ENCODE results near the gene TNFRSF11A.

The TNFRSF11A gene

GRCh38 chr18:62434798-62435197 is 109.7 kb downstream of the TNFRSF11A start:
- Mint-ChIP-seq H3K27ac (no peak overlapping the region), H3K9me3 (peaks cover under 1% of the 10 kb centered on the region), H3K4me3 (no peak overlapping the region), H3K36me3 (peaks cover under 1% of the 10 kb centered on the region), H3K27me3 (peaks cover 2% of the 10 kb centered on the region), H3K4me1 (no peaks in the 10 kb centered on the region)

DNA sequence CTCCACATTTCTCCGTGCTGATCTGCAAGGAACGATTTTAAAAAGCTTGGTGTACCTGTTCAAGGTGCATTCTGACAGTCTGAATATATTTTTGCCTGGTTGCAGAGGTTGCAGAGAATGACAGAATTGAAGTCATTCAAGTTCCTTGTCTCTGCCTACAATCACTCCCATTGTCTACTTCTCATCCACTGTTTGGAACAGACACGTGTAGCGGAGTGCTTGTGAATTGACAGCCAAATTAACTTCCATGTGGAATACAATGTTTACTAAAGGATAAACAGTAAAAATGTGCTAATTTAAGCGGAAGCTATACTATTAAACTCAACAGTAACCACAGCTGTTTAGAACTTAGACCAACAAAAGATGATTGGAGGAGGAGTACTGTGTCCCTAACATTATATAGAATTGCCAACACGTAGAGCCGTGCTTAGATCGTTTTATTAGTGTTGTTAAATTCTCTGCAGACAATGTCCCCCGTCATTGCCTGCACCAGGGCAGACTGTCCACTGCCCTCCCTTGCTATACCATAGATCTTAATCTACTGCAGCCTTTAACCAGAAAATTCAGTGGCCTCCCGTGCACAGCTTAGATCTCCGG is 110.4 kb downstream of the TNFRSF11A start:
- Mint-ChIP-seq H3K9me3 (no peaks in the 10 kb centered on the region), H3K36me3 (no peaks in the 10 kb centered on the region)

GRCh38 chr18:62436636-62437234 is 111.6 kb downstream of the TNFRSF11A start:
- Mint-ChIP-seq H3K27ac (no peak overlapping the region), H3K27me3 (peaks cover 2% of the 10 kb centered on the region), H3K9me3 (no peaks in the 10 kb centered on the region), H3K4me3 (no peak overlapping the region), H3K4me1 (no peaks in the 10 kb centered on the region), H3K36me3 (no peaks in the 10 kb centered on the region)

More for the DNA sequence above, 110.4 kb downstream of the TNFRSF11A start:
- no peak overlapping the region for H3K27ac Mint-ChIP-seq
- no peak overlapping the region for H3K4me3 Mint-ChIP-seq
- H3K27me3 Mint-ChIP-seq: peaks cover 2% of the 10 kb centered on the region
- H3K4me1 Mint-ChIP-seq: no peaks in the 10 kb centered on the region

DNA sequence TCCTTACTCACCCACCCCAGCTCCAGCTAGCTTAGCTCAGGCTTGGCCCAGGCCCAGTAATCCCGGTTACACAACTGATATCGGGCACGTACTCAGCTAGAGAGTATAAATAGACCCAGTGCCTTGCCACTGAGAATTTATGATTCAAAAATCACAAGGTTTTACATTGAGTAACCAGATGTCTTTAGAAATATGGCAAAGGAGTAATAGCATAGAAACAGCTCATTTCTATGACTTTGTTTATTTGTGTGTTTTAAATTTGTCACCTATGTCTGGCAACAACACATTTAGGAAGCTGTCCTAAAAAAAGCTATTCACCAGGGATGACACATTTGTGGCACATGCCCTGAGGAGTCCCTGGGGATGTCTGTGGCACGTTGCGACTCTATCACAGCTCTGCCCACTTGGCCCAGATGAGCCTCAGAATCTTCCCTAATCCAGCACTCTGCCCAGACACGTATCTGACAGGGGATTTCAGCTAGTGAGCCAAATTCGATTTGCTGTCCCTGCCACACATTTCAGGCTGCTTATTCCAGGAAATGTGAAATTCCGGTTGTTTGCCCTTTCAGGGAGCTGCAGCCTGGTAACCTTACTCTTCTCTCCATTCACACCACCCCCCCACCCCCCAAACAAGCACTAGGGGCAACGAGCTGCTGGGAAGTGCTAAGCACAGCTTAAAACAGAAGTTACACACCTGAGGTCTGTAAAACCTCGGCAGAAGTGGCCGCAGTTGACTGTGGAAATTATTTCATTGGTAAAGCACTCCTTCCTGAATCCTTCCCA is 112.3 kb downstream of the TNFRSF11A start:
- peaks cover 2% of the 10 kb centered on the region for H3K27me3 Mint-ChIP-seq
- H3K4me1 Mint-ChIP-seq: no peaks in the 10 kb centered on the region
- no peaks in the 10 kb centered on the region for H3K9me3 Mint-ChIP-seq
- H3K36me3 Mint-ChIP-seq: no peaks in the 10 kb centered on the region
- H3K4me3 Mint-ChIP-seq: no peak overlapping the region
- no peak overlapping the region for H3K27ac Mint-ChIP-seq

GRCh38 chr18:62438018-62438329 is 112.9 kb downstream of the TNFRSF11A start:
- H3K36me3 Mint-ChIP-seq: no peaks in the 10 kb centered on the region
- H3K4me3 Mint-ChIP-seq: no peak overlapping the region
- H3K27ac Mint-ChIP-seq: no peak overlapping the region
- no peaks in the 10 kb centered on the region for H3K4me1 Mint-ChIP-seq
- H3K9me3 Mint-ChIP-seq: no peaks in the 10 kb centered on the region
- peaks cover 2% of the 10 kb centered on the region for H3K27me3 Mint-ChIP-seq

GRCh38 chr18:62438402-62438801 is 113.3 kb downstream of the TNFRSF11A start:
- H3K9me3 Mint-ChIP-seq: no peaks in the 10 kb centered on the region
- no peak overlapping the region for H3K4me3 Mint-ChIP-seq
- no peaks in the 10 kb centered on the region for H3K36me3 Mint-ChIP-seq
- no peak overlapping the region for H3K27ac Mint-ChIP-seq
- H3K4me1 Mint-ChIP-seq: no peaks in the 10 kb centered on the region
- H3K27me3 Mint-ChIP-seq: peaks cover 2% of the 10 kb centered on the region

DNA sequence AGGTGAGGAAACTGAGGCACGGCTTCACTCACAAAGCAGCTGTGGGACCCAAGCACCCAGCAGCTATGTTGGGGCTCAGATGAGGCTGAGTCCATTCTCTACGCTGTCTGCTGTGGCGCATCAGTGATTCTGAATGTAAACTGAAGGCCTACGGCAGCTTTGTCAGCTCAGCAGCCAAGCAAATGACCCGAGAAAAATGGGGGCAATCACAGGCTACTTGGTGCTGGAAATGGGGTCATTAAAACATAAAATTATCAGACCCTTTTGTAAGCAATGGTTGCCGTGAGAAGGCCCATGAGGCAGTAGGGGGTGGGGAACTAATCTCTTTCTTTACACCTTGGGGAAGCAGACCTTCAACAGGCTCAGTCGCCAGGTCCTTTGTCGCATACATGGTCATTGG is 113.8 kb downstream of the TNFRSF11A start:
- Mint-ChIP-seq H3K36me3 (no peaks in the 10 kb centered on the region), H3K27me3 (peaks cover 2% of the 10 kb centered on the region), H3K4me3 (no peak overlapping the region), H3K9me3 (no peaks in the 10 kb centered on the region), H3K4me1 (no peaks in the 10 kb centered on the region), H3K27ac (no peak overlapping the region)

All from activated naive CD4-positive, alpha-beta T cell treated with anti-CD3 and anti-CD28 coated beads, Interleukin-2, amount 50 U/mL, for 24 hours (primary cell).